RKO (cell line): ENCODE data around the gene RPTOR.

Source experiments
- DNase-seq: peaks from one replicate; pipeline ENCODE4 v3.0.0-alpha.2; 2016; ENCODE audit warnings: low spot score

The RPTOR gene

DNA sequence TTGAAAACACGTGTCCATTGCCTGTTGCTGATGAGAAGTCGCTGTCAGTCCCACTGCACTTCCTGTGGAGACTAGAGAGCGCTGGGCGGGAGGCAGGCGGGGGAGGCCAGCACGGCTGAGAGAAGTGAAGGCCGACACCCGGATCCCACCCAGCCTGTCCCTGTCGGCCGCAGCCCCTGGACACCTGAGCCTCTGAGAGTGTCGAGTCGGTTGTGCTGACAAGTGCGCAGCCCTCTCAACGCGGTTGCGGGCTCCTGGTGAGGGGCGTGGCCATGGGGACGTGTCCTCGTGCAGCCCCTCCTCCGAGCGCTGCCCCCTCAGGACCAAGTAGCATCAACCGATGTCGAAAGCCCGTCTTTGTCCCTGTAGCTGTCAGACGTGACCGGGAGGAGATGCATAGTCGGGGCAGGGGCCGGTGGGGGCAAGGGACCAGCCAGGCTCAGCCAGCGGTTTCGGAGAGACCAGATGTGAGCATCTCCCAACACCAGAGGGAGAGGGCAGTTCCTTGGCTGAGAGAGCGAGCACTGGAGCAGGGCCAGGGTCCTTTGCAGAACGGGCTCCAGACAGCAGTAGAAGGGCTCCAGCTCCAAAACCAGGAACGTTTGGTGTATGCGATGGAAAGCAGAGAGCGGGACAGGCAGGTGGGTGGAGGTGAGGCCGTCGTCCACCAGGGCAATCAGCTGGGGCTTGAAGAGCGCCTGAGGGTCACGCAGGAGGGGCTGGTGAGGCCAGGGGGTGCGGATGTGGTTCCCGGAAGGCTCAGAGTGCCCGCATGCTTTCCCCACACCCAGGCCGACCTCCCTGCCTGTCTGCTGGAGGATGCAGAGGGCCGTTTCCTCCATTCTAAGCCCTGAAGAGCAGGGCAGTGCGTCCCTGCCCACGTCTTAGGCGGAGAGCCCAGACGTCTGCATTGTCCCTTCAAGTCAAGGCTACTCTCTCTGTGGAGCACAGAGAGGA lies 403.7 kb downstream of the RPTOR start:
- DNase-seq: no peak

DNA sequence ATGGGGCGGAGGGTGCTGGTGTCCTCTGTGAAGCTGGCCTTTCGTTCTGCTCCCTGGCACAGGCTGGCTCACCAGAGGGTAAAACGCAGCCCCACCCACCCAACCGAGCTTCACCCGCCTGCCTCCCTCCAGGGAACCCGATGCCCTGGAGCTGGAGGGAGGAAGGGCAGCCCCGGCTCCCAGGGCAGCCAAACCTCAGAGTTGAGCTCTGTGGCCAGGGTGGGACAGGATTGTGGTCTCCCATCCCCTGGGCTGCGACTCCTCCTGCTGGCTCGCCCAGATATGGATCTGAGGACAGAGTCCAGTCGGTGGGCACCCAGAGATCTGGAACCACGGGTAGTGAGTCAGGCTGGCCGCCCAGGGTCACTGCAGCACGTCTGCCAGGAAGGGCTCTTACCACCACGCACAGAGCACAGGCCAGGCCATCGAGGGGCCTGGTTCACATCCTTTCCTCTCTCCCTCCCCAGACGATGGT lies 404.4 kb downstream of the RPTOR start:
- no peak for DNase-seq

DNA sequence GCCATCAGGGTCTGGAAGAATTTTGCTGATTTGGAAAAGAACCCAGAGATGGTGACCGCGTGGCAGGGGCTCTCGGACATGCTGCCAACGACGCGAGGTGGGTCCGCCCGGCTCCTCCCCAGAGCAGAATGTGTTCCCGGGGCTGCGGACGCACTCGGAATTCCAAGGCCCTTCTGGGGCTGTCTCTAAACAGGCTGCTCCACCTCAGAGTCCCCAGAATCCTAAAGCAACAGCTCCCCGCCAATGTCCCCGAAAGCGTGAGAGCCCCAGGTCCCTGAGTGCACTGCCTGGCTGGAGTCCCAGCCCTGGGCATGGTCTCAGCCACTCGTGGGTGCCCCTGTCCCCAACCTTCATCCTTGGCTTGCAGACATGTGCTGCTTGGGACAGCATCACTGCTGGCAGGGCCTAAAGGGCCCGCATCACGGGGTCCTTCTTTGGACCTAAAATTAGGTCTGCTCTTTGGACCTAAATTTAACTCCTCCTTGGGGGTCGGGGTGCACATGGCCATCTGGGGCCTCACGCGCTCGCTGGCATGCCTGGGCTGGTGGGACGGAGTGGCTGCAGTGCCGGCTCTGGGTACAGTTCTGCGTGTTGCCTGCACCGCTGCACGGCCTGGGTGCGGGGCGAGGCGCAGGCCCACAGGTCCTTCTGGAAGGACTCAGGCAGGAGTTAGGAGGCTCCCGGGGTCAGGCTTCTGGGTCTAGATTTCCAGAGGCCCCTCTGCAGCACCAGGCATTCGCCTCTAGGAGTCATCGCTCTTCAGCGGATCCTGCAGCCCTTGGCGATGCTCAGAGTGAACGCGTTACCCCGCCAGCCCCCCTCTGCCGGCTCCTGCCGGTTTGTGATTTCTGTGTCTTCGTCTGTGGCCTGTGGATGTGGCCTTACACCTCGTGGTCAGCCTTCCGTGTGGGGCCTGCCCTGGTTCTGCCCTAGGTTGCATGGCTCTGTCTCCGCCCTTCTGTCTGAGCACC lies 405.1 kb downstream of the RPTOR start:
- DNase-seq: no peak

DNA sequence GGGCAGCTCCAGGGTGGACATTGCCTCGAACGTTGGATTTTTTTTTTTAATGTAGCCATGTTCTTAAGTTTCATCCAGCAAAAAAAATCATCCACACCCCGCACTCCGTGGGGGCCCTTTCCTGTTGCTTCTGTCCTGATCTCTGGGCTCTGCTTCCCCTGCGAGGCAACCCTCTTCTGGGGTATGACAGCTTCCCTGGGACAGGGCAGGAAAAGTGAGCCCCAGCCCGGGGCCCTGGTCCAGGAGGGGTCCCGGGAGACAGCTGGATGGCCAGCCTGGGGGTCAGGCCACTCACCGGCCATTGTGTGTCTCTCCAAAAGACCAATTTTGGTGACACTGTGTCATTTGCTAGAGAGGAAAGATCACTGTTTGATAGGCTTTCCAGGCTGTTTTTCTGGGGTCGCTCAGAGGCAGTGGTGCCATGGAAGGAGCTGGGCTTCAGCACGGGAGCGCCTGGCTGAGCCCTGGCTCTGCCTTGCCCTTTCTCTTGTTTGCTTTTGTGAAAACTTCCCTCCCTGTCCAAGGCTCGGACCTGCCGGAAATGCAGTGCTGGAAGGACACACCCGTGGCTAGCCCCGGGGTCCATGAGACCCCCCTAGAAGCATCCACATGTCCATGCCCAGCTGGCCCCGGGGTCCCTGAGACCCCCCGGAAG lies 406.0 kb downstream of the RPTOR start:
- DNase-seq: no peak

DNA sequence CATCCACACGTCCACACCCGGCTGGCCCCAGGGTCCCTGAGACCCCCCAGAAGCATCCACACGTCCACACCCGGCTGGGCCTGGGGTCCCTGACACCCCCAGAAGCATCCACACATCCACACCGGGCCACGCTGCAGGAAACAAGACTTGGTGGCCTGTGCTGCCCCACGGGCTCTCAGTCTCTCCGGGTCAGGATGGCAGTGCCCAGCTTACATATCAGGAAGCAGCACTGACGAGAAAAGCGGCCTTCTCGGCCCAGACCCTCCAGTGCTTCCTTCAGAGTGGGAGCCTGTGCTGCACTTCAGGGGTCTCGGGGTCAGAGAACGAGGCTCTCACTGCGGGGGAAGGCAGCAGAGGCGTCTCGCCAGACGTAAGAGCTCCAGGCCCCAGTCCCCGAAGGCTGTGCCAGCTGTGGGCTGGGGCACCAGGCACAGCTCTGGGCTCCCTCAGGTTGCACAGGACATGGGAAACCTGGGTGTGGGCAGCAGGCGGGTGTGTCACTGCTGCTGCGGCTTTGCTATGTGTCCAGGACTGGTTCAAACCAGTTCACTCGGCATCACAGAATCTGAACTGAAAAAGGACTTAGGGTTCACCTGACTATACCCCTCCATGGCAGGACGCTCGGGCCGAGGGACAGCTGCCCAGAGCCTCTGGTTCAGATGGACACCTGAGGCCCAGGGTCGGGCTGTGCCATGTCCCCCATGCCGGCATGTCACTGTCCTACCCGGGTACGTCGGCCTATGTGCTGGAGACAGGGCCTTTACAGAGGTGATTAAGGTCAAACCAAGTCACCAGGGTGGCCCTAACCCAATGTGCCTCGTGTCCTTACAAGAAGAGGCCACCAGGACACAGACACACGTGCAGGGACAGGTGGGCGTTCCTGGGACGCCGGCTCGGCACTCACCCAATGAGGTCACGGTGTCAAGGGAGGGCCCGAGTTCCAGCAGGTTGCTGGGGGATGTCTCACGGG lies 406.8 kb downstream of the RPTOR start:
- no peak for DNase-seq

DNA sequence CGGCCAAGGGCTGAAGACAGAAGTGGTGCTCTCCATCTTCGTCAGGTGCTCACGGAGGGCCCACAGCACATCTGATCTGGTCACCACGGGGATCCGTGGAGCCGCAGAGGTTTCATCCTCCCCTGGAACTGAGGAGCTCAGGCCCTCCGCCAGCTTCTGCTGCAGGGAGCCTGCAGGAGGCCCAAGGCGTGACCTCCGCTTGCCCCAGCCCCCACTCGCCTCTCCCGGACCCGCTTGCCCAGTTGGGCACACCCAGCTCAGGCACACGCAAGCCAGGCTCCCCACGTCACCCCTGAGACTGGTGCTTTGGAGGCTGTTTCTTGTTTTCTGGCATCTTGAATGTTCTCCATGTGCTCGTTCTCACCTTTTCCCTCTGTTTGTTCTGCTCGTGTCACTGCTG lies 407.7 kb downstream of the RPTOR start:
- no peak for DNase-seq

DNA sequence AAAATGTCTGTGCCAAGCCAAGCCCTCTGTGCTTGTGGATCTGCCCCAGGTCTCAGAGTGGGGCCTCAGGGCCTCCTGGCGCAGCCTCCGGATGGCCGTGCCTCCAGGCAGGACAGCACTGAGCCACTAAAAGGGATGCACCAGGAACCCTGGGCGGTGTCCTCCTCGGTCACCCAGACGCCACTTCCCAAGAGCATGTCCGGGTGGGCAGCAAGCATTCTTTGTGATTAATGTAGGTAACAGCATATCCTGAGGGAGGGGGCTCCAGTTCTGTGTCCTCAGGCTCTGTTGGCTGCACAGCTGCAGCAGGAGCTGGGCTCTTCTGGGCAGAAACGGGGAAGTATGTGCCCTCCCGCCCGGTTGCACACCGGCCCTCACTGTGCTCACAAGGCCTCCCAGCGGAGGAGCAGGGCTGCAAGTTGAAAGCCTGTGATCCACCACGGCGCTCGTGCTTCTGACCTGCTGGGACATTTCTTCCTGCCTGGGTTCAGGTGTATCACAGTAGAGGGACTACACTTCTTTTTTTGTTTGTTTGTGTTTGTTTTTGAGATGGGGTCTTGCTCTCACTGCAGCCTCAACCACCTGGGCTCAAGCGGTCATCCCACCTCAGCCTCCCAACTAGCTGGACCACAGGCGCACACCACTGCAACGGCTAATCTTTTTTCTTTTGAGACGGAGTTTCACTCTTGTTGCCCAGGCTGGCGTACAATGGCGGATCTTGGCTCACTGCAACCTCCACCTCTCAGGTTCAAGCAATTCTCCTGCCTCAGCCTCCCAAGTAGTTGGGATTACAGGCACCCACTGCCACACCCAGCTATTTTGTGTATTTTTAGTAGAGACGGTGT lies 409.1 kb downstream of the RPTOR start:
- DNase-seq: no peak

DNA sequence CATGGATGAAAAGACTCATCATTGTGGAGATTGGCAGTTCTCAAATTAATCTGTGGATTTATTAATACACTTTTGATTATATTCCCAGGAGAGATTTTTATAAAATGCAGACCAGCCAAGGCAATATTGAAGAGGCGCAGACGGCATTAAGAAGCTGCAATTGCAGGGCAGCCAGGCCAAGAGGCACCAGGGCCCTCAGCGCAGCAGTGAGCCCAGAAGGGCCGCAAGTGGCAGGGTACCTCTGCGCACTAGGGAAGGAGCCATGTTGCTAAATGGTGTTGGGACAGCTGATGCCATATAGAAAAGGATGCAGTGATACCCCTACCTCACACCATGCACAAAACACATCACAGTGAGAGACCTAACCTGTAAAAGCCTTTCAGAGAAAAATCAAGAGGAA lies 410.4 kb downstream of the RPTOR start:
- no peak for DNase-seq

DNA sequence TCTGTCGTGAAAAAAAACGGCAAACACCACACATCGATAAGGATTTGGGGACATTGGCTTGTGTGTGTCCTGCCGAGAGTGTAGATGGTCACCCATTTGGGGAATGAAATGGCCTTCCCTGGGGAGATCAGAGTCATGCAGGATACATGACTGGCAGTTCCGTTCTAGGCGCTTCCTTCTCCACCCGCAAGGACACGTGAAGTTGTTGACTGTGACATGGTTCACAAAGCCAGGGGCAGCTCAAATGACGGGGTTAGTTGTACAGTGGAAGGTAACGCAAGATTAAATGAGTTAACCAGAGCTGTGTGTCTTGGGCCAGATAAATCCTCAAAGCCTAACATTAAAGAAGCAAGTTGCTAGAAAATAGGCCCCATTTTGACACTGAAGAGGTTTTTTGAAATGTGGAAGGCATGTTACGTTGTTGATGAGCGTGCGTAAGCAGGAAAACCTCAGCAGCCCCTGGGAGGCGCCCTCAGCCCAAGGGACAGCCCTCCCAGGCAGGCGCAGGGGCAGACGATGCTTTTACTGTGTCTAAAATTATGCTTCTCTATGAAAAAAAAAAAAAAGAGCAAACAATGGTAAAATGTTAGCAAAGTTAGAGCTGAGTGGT lies 411.1 kb downstream of the RPTOR start:
- no peak for DNase-seq

DNA sequence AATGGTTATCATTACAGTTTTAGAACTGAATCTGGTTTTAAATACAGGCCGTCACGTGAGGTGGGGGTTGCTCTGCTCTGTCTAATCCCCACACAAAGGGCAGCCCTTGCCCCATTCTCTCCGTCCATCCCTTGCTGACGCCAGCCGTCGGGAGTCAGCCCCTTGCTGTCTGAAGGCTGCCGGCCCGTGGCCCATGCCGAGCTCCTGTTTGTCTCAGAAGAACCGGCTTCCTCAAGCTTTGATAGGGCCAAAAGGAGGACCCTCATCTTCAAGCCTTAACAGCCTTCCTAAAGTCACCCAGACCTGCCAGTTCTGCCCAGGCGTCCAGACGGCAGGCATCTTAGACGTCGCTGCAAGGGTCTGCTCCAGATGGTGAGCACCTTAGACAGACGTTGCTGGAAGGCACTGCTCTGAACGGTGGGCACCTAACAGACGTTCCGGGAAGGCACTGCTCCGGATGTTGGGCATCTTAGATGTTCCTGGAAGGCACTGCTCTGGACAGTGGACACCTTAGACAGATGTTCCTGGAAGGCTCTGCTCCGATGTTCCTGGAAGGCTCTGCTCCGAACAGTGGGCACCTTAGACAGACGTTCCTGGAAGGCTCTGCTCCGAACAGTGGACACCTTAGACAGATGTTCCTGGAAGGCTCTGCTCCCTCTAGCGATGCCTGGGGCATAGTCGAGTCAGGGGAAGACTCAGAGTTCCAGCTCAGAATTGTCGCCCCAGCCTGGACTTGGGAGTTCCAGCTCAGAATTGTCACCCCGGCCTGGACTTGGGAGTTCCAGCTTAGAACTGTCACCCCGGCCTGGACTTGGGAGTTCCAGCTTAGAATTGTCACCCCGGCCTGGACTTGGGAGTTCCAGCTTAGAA lies 411.9 kb downstream of the RPTOR start:
- DNase-seq: no peak

DNA sequence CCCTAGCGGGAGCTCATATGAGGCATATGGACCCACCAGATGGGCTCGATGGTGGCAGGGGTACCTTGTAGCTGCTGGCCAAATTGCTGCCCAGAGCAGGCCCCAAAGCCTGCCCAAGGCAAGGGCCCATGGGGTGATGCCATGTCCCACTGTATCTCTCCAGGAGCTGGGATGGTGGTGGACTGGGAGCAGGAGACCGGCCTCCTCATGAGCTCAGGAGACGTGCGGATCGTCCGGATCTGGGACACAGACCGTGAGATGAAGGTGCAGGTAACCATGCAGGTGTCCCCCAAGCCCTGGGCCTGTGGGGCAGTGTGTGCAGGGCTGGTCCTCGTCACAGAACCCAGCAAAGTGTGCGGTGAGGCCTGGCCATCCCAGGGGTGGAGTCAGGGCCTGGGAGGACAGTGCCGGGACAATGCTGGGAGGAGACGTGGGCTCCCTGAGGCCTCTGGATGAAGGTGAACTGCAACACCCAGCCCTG lies 412.9 kb downstream of the RPTOR start:
- DNase-seq: no peak

DNA sequence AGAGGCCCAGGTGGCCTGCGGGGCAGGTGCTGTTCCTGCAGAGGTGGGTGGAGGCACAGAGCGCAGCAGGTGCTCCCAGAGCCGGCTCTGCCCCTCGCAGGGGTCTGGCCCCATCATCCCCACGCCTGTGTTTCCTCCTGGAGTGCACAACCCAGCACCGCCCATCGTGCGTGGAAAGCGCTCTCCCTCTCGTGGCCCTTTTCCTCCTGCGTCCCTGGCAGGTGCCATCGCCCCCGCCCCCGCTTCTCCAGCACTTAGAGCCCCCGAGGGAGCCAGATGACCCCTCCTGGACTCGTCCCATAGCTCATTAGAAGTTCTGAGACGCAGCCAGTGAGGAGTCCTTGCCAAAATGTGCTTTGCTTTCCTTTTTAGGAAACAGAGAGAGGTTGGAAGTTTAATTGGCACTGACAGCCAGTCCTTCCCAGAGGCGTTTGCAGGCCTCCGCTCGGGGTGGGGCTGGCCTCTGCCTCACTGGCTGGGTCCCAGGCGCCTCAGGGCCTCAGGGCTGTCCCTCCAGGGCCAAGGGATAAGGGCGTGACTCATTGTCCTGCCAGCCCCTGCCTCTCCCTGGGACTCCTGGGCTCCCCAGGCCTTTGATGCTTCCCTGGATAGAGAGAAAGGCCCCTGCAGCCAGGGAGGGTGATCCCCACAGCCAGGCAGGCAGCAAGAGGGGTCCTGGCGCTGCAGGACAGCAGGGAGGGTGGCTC lies 414.8 kb downstream of the RPTOR start:
- DNase-seq: no peak

DNA sequence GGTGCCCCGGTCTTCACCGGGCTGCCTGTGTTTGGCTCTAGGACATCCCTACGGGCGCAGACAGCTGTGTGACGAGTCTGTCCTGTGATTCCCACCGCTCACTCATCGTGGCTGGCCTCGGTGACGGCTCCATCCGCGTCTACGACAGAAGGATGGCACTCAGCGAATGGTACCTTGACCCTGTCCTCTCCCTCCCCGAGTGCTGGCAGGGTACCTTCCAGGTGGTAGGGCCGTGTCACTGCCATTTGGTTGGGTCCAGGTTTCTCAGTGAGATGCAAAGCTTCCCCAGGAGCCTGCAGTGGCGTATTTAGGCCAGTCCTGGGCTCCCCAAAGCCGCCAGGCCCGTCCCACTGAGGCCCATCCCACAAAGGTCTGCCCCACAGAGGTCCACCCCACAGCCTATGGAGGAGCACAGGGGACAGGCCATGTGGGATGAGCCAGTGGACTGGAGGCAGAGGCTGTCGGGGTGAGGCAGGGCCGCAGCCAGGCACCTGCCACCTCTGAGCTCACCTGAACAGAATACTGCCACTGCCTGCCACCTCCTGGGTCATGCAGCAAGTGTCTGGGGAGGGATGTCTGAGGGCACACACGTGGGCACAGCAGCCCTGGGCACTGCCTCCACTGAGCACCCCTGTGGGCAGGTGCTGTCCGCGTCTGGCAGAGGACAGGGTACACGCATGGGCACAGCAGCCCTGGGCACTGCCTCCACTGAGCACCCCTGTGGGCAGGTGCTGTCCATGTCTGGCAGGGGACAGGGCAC lies 415.6 kb downstream of the RPTOR start:
- DNase-seq: no peak

DNA sequence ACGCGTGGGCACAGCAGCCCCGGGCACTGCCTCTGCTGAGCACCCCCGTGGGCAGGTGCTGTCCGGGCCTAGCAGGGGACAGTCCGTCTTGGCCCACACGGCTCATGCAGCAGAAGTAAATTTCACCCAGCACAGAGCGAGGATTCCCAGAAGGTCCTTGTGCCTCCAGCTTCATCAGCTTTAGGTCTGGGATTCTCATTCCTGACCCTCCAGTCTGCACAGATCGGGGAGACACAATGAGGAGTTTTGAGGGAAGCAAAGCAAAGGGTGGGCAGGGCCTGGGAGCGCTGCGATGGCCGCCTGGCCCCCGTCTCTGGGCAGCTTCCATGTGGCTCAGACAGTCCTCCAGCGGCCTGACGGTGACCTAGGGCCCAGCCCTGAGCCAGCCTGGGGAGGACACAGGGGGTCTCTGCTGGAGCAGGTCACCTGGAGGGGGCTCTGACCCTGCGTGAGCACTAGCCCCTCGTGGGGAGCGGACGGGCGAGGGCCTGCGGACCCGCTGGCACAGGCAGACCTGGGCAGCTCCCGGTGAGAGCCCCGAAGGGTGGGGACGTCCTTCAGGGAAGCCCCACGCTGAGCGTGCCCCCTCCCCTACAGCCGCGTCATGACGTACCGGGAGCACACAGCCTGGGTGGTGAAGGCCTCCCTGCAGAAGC lies 416.3 kb downstream of the RPTOR start:
- no peak for DNase-seq

DNA sequence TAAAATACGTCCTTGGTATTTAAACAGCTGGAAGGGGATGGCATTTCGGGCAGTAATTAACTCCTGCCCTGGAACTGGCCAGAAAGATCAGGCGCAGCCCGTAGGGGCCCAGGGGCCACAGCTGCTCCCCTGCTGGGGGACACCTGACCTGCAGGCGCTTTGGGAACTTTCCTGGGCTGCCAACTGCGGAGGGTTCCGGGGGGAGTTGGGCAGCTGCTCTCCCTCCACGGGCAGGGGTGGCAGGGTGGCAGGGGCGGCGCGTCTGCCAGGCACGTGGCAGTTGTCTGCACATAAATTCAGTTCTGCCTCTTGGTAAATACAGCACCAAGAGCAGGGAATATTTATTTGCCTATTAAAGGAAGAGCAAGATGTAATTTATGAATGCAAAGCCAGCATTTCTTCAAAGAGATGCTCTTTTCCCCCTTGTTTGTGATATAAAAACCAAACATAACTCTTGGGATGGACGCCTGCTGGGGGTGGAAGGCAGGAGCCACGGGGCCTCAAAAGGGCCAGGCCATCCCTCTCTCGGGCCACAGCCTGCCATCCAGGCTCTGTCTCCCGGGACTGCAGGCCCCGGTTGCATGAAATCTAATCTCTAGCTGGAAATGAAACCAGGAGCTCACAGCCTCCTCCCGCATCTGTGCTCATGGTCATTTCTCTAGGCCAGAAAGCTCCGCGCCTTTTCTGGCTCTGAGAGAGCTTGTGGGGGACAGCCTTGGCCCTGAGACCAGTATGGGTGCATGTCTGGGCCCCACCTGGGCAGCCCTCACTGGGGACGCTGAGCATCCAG lies 417.1 kb downstream of the RPTOR start:
- no peak for DNase-seq
